ENCODE results near the gene IER5L. TPM values are rescaled to one million over a fixed set of nuclear protein-coding genes. Genes with fewer than 3 reads are reported as not detected.

The IER5L gene
- total and polyA plus RNA-seq, 2 of the 8 experiments (the other 6 are each of a cell fraction or from before 2014, with no cell fraction given) = 0.65 to 1.0 TPM

- peak; percentile 51 to 85 for DNase-seq (ENCODE audit: low read depth in 1 of 2, low spot score in 2 of 2)
- peak overlapping the region; percentile 51 to 83 (median 66) for H3K4me3 ChIP-seq (ENCODE audit: extremely low read depth in 1 of 4, insufficient read depth in 2 of 4, low read depth in 3 of 4, low read length in 4 of 4)
- TF ChIP-seq SIN3A (conservative IDR thresholded peaks at IDR 0.05 in 1 of 2, IDR thresholded peaks at IDR 0.05 in 1 of 2; ENCODE audit: low read depth in 1 of 2, low read length in 2 of 2) (peak in 1 of 2 experiments; percentile 56; a peak in 3 of 4 replicates), PHF8 (conservative IDR thresholded peaks at IDR 0.05; ENCODE audit: low read depth, low read length) (0 out of 2 replicates have a peak, but pooled peaks have one; percentile 33), EGR1 (IDR thresholded peaks at IDR 0.05; ENCODE audit: borderline replicate concordance, low read depth, low read length) (peak; percentile 62), RBBP5 (IDR thresholded peaks at IDR 0.05; ENCODE audit: borderline replicate concordance, low read depth, low read length) (no peak), E2F6 (IDR thresholded peaks at IDR 0.05) (no peak), GABPA (IDR thresholded peaks at IDR 0.05; ENCODE audit: borderline replicate concordance, insufficient read depth, low read length) (no peak), TAF1 (IDR thresholded peaks at IDR 0.05; ENCODE audit: low read depth, low read length) (no peak; the same call in none of the 2 replicates), ZNF274 (IDR thresholded peaks at IDR 0.05; ENCODE audit: borderline replicate concordance, extremely low read depth, low read length) (no peak)
These were observed 30.4 kb upstream of the IER5L start for GRCh38 chr9:129208207-129209032.

More at GRCh38 chr9:129208207-129209032, 30.4 kb upstream of the IER5L start:
- peak overlapping the region; percentile 99 for H2BK5ac ChIP-seq (ENCODE audit: low read depth, low read length)
- H2AFZ ChIP-seq (ENCODE audit: low read length) = no peak overlapping the region
- peak overlapping the region; percentile 69 for H3K27ac ChIP-seq (ENCODE audit: low read depth, low read length)
- 28% methylated on average over 16 of the region's 17 CpGs; no CpG with 5 or more reads in 1 of the 2 experiments for WGBS, 2 experiments (ENCODE audit: extremely low coverage in 1 of 2, insufficient coverage in 1 of 2, insufficient read length in 1 of 2, insufficient replicate concordance in 2 of 2, low coverage in 1 of 2, low lambda C conversion rate in 2 of 2, missing lambda C conversion rate in 1 of 2)
- peak overlapping the region; percentile 99 for H2BK20ac ChIP-seq (ENCODE audit: low read length)
- peak overlapping the region; percentile 100 for H3K18ac ChIP-seq (ENCODE audit: extremely low read depth, low read length)
- peaks cover 0 to 9% (median 4%) of the 10 kb centered on the region in 4 experiments; a peak in 4 of 7 replicates for H3K27me3 ChIP-seq (replicated peaks in 1 of 4; ENCODE audit: control insufficient read depth in 3 of 4, extremely low read depth in 1 of 4, insufficient read depth in 3 of 4, low read length in 3 of 4)
- ChIA-PET CTCF (ENCODE audit: partially characterized antibody) (interaction anchor here (0.6 to 3.7 kb wide), 9 partner anchors 9 to 170 kb away, joined by 3 to 12 read pairs (median 4); no protein-coding TSS in a partner anchor), POLR2A (ENCODE audit: partially characterized antibody) (interaction anchor here (0.6 to 3.0 kb wide), 14 partner anchors 10 to 397 kb away, joined by 3 to 22 read pairs (median 4); partner anchors contain the start of gene IER5L)
- H4K5ac ChIP-seq (ENCODE audit: insufficient read length, low read depth, low read length) = peak overlapping the region; percentile 98
- H4K8ac ChIP-seq (ENCODE audit: extremely low read depth, insufficient read depth, low read length) = peak overlapping the region; percentile 66; the same call in 1 of the 2 replicates
- H3K23ac ChIP-seq (ENCODE audit: insufficient read length) = no peak overlapping the region
- peak overlapping the region in 3 of 4 experiments; percentile 7 to 58 (median 38); a peak in 5 of 7 replicates for H3K9ac ChIP-seq (replicated peaks in 1 of 4; ENCODE audit: extremely low read depth in 1 of 4, low read depth in 3 of 4, low read length in 3 of 4)
- H3K79me1 ChIP-seq (ENCODE audit: low read depth, low read length) = peaks cover 5% of the 10 kb centered on the region; the same call in 1 of the 2 replicates
- peaks cover 0 to under 1% of the 10 kb centered on the region in 2 experiments for H4K20me1 ChIP-seq (replicated peaks in 1 of 2; ENCODE audit: control insufficient read depth in 1 of 2, insufficient read depth in 2 of 2, low read length in 2 of 2)
- peaks cover 0 to 19% of the 10 kb centered on the region in 2 experiments; a peak in 2 of 4 replicates for H3K79me2 ChIP-seq (ENCODE audit: control insufficient read depth in 1 of 2, insufficient read depth in 2 of 2, low read length in 2 of 2)
- peak overlapping the region; percentile 25 for H3K4ac ChIP-seq (replicated peaks; ENCODE audit: insufficient read length, low read depth, low read length)
- H2AK5ac ChIP-seq (ENCODE audit: low read depth, low read length) = 0 out of 2 replicates have a peak overlapping the region, but pooled peaks have one; percentile 47
- peak overlapping the region; percentile 98; the same call in 1 of the 2 replicates for H2BK15ac ChIP-seq (ENCODE audit: low read length)
- FAIRE-seq = no peak
- peak overlapping the region; percentile 70 for H3K56ac ChIP-seq (replicated peaks; ENCODE audit: insufficient read length, low read depth, low read length)
- no peaks in the 10 kb centered on the region for H3K9me3 ChIP-seq (ENCODE audit: insufficient read depth in 2 of 2, low read depth in 1 of 2, low read length in 1 of 2)
- H3K36me3 ChIP-seq (ENCODE audit: control insufficient read depth in 2 of 4, insufficient read depth in 4 of 4, low read length in 3 of 4) = 0 out of 8 replicates have a peak, but pooled peaks cover 0 to 4% (median 0%) of the 10 kb centered on the region in 4 experiments
- H3K14ac ChIP-seq (ENCODE audit: insufficient read length) = no peak overlapping the region
- H4K91ac ChIP-seq (replicated peaks; ENCODE audit: insufficient read length, low read length) = peak overlapping the region; percentile 97
- H3K23me2 ChIP-seq (ENCODE audit: low read depth, low read length) = peaks cover 10% of the 10 kb centered on the region
- H3K4me2 ChIP-seq (ENCODE audit: insufficient read depth in 1 of 2, low read depth in 2 of 2, low read length in 2 of 2) = peak overlapping the region; percentile 80 to 91
- H2BK120ac ChIP-seq (replicated peaks; ENCODE audit: low read depth, low read length) = peak overlapping the region; percentile 86
- peak overlapping the region; percentile 98 for H2BK12ac ChIP-seq (ENCODE audit: low read depth, low read length)
- peaks cover 0 to 14% (median 8%) of the 10 kb centered on the region in 4 experiments; a peak in 6 of 7 replicates for H3K4me1 ChIP-seq (replicated peaks in 1 of 4; ENCODE audit: control insufficient read depth in 3 of 4, insufficient read depth in 4 of 4, low read length in 3 of 4)
